RWPE1 (cell line): ENCODE results near the gene DCPS.
A peak's percentile ranks its signal among the peaks of the same experiment; 100 is the strongest.

ENCODE experiments used
- CTCF ChIA-PET: fragments of 350-600 bp; sonication (Branson Sonifier 250); formaldehyde crosslinking; extraction: SDS; loops from one replicate; lab custom pipeline; 2021; lab: Yijun Ruan, JAX
- POLR2A ChIA-PET: fragments of 400-600 bp; formaldehyde crosslinking; extraction: SDS; loops from one replicate; lab custom pipeline; 2020; ENCODE audit warnings: antibody characterized with exemption; ENCODE audit not compliant: low non-redundant PET; lab: Yijun Ruan, JAX
- DNase-seq: peaks from one replicate; pipeline ENCODE4 v3.0.0; 2012; ENCODE audit warnings: low spot score
- H3K27ac ChIP-seq: fragments of 450-650 bp; 2 replicates; pipeline ENCODE4 v1.5.1; 2017
- CTCF ChIP-seq: fragments of 450-650 bp; conservative IDR thresholded peaks from 2 replicates; pipeline ENCODE4 v1.5.1; 2017; ENCODE audit warnings: low read depth, mild to moderate bottlenecking

DCPS gene

GRCh38 chr11:126277322-126277721 lies 26.5 kb upstream of the DCPS start:
- no peak for TF ChIP-seq CTCF
- POLR2A ChIA-PET = no interaction called here
- DNase-seq = no peak
- CTCF ChIA-PET = no interaction called here
- H3K27ac ChIP-seq = peak overlapping the region; percentile 53

- DNase-seq = no peak
- TF ChIP-seq CTCF = no peak
- POLR2A ChIA-PET = no interaction called here
Observed at GRCh38 chr11:126277780-126278179, 26.1 kb upstream of the DCPS start.

GRCh38 chr11:126279191-126279590 lies 24.7 kb upstream of the DCPS start:
- ChIA-PET POLR2A (interaction anchor here (0.6 kb wide), 1 partner anchor 9 kb away, joined by 5 read pairs; no protein-coding TSS in a partner anchor), CTCF (no interaction called here)
- TF ChIP-seq CTCF = no peak
- no peak overlapping the region for H3K27ac ChIP-seq
- no peak for DNase-seq

More at GRCh38 chr11:126277780-126278179, 26.1 kb upstream of the DCPS start:
- peak overlapping the region; percentile 53 for H3K27ac ChIP-seq
- CTCF ChIA-PET = no interaction called here

- CTCF ChIA-PET = no interaction called here
- POLR2A ChIA-PET = no interaction called here
- no peak for TF ChIP-seq CTCF
- H3K27ac ChIP-seq = no peak overlapping the region; the same call in 1 of the 2 replicates
- no peak for DNase-seq
Observed at GRCh38 chr11:126280595-126280994, 23.3 kb upstream of the DCPS start.

- DNase-seq = no peak
- no peak overlapping the region; the same call in 1 of the 2 replicates for H3K27ac ChIP-seq
- CTCF ChIA-PET = interaction anchor here (0.6 kb wide), 1 partner anchor 1282 kb away, joined by 3 read pairs; no protein-coding TSS in a partner anchor
- TF ChIP-seq CTCF = no peak
- POLR2A ChIA-PET = no interaction called here
Observed at GRCh38 chr11:126281245-126281644, 22.6 kb upstream of the DCPS start.

GRCh38 chr11:126281666-126282175 lies 22.1 kb upstream of the DCPS start:
- peak overlapping the region; percentile 88 for H3K27ac ChIP-seq
- TF ChIP-seq CTCF = no peak
- ChIA-PET CTCF (interaction anchor here (0.6 kb wide), 1 partner anchor 1281 kb away, joined by 3 read pairs; no protein-coding TSS in a partner anchor), POLR2A (interaction anchor here (0.8 kb wide), 1 partner anchor 72 kb away, joined by 3 read pairs; no protein-coding TSS in a partner anchor)
- DNase-seq = no peak
